GM18517 (cell line): ENCODE data around the gene CAPN5.

Source experiments
- ATAC-seq: cut with Tn5 transposase; IDR thresholded peaks from one replicate; pipeline ENCODE4 v1.9.1; 2021; ENCODE audit warnings: mild to moderate bottlenecking, moderate library complexity; ENCODE audit not compliant: unreplicated experiment

CAPN5 gene

GRCh38 chr11:77165066-77165465, 98.3 kb downstream of the CAPN5 start:
- ATAC-seq, result no peak

DNA sequence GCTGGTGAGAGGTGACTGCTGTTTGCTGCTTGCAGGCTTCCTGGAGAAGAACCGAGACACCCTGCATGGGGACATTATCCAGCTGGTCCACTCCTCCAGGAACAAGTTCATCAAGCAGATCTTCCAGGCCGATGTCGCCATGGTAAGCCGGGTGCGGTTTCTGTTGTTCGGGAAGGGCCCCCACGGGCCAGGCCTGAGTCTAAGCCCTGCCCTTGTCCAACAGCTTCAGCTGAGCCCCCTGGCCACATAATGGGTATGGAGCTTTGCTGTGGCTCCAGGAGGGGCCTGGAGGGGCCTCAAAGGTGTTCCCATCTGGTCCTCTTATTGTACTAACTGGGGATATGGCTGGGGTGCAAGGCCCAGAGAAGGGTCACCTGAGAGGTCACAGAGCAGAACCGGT, 99.2 kb downstream of the CAPN5 start:
- no peak for ATAC-seq

- ATAC-seq, result no peak
Observed at GRCh38 chr11:77167111-77167626, 100.4 kb downstream of the CAPN5 start.

GRCh38 chr11:77167791-77168190, 101.0 kb downstream of the CAPN5 start:
- ATAC-seq, result no peak

DNA sequence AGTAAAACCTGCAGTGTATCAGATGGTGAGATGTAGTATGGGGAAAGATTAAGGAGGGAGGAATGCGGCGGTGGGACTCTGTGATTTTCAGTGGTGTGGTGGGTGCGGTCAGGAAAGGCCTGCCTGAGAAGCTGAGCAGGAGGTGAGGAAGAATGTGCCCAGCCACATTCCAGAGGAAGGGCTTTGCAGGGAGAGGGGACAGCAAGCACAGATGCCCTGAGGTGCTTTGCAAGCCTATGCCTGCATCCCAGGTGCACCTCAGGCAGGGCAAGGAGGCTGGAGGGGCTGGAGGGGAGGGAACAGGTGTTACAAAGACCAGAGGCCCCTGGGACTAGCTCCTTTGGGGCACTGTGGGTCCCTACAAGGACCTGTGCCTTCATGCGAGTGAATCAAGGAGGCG, 103.3 kb downstream of the CAPN5 start:
- no peak for ATAC-seq

GRCh38 chr11:77171254-77171653, 104.5 kb downstream of the CAPN5 start:
- no peak for ATAC-seq

- ATAC-seq, result no peak
Observed at GRCh38 chr11:77171885-77172665, 105.3 kb downstream of the CAPN5 start.

GRCh38 chr11:77172666-77172982, 105.9 kb downstream of the CAPN5 start:
- ATAC-seq, result no peak

DNA sequence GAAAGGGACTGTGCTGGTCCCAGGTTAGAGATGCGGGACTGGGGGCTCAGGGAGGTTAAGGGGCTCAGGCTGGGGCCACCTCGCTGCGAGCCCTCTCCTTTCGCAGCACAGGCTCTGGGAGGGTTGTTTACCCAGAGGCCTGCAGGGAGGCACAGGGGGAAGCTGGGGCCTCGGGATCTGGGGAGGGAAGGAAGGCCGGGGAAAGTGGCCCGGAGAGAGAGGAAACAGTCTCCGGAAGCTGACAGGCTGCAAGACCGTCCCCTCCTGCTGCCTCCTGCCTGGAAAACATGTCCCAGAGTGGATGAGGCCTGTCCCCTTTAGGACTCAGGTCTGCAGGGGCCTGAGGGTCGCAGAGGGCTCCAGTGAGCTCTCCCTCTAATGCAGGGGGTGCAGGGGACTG, 106.7 kb downstream of the CAPN5 start:
- ATAC-seq, result no peak

GRCh38 chr11:77174559-77174958, 107.8 kb downstream of the CAPN5 start:
- no peak for ATAC-seq

DNA sequence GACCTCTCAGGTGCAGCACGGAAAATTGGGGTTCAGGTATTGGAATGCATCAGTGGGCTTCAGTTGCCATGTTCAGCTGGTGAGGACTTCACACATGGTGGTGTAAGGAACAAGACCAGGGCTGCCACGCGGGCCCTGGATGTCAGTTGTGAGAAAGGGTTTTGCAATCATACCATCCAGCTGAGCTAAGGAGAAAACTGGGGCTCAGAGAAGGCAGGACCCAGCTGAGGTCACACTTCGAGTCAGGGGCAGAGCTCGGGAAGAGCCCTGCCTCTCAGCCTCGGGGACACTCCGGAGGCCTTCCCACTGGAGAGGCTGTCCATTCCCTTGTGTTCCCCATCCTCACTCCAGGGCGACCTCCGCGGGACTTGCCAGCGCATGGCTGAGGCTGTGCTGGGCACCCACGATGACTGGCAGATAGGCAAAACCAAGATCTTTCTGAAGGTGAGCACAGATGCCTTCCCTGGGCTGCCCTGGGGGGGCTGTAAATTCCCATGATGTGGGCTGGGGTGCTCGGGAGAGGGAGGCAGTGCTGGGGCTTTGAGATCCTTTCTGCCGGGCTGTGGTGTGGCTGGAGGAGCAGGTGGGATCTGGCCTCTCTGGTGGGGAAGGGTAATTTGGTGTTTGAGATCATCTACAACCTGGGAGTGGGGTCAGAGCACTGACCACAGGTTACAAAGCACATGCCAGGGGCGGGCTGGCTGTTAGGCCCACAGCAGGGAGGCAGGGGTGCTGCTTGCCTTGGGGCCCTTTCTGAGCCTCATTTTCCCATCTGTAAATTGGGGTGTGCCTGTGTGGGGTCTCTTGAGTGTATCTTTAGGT, 108.5 kb downstream of the CAPN5 start:
- ATAC-seq, result no peak
